Endothelial cell of umbilical vein (primary cell): ENCODE measurements around the gene CCDC34. TPM values are rescaled to one million over a fixed set of nuclear protein-coding genes. Genes with fewer than 3 reads are reported as not detected.

Experiments
- BruUV-seq: library from RNA; stranded (reverse); fragments of 400-500 nt; replicated peaks from 2 replicates; lab custom pipeline; 2021; lab: Mats Ljungman, UMichigan
- CTCF ChIA-PET: fragments of 300-600, 350-600 bp; sonication (Branson Sonifier 250); formaldehyde crosslinking; loops from one replicate; lab custom pipeline; 2021; ENCODE audit warnings: antibody characterized with exemption, inconsistent platforms; lab: Charles Lee
- POLR2A ChIA-PET: fragments of 300-600, 350-600 bp; sonication (Branson Sonifier 250); formaldehyde crosslinking; loops from one replicate; lab custom pipeline; 2021; ENCODE audit warnings: antibody characterized with exemption, inconsistent platforms; lab: Charles Lee
- DNase-seq: peaks from one replicate; pipeline ENCODE4 v3.0.0-alpha.2; 2011; ENCODE audit warnings: low read depth, low spot score
- FAIRE-seq: peaks from 2 replicates; lab custom pipeline; 2011; peaks lifted over from hg19 to GRCh38; lab: Jason Lieb, UNC
- H2AFZ ChIP-seq: 2 replicates; pipeline ENCODE4 v1.6.0; 2012; ENCODE audit warnings: low read depth, low read length, control low read depth, inconsistent platforms
- H3K27ac ChIP-seq: 2 replicates; pipeline ENCODE4 v1.5.1; 2011; ENCODE audit warnings: low read depth, mild to moderate bottlenecking, control low read depth, low read length, moderate library complexity; ENCODE audit not compliant: insufficient read depth
- H3K27me3 ChIP-seq, 2 experiments: 2 replicates each; pipeline versions ENCODE4 v1.6.0 to v1.6.1; 2011; ENCODE audit warnings: low read length in 2 of 2, mixed read lengths in 1 of 2; ENCODE audit not compliant: control insufficient read depth in 2 of 2, insufficient read depth in 2 of 2
- H3K36me3 ChIP-seq, 2 experiments: 2 replicates in 1 of 2; 3 replicates in 1 of 2; pipeline ENCODE4 v1.5.1; 2011; ENCODE audit warnings: low read length in 2 of 2, mild to moderate bottlenecking in 1 of 2, moderate library complexity in 1 of 2; ENCODE audit not compliant: control insufficient read depth in 2 of 2, insufficient read depth in 2 of 2; ENCODE audit errors: extremely low read depth in 1 of 2
- H3K4me1 ChIP-seq: 3 replicates; pipeline ENCODE4 v1.5.1; 2011; ENCODE audit warnings: mild to moderate bottlenecking, low read length; ENCODE audit not compliant: control insufficient read depth, insufficient read depth; ENCODE audit errors: extremely low read depth
- H3K4me2 ChIP-seq: 2 replicates; pipeline ENCODE4 v1.6.1; 2011; ENCODE audit warnings: low read length, control low read depth, mixed read lengths; ENCODE audit not compliant: insufficient read depth
- H3K4me3 ChIP-seq, 3 experiments: fragments of 200-600 bp in 1 of 3; sonication (generic), shearing (Covaris generic) in 1 of 3; replicated peaks in 1 of 3; 2 replicates each; pipeline ENCODE4 v1.5.1; 2011 to 2016; ENCODE audit warnings: control low read depth in 3 of 3, low read length in 3 of 3, mild to moderate bottlenecking in 2 of 3, inconsistent platforms in 1 of 3, low read depth in 1 of 3, moderate library complexity in 1 of 3; ENCODE audit not compliant: insufficient read depth in 1 of 3
- H3K79me2 ChIP-seq: 2 replicates; pipeline ENCODE4 v1.6.0; 2012; ENCODE audit warnings: low read length, inconsistent platforms; ENCODE audit not compliant: control insufficient read depth, insufficient read depth
- H3K9ac ChIP-seq: replicated peaks from 2 replicates; pipeline ENCODE3; 2011; ENCODE audit warnings: low read length, control low read depth; ENCODE audit not compliant: insufficient read depth; ENCODE audit errors: extremely low read depth
- H3K9me1 ChIP-seq: replicated peaks from 3 replicates; pipeline ENCODE4 v1.6.0; 2011; ENCODE audit warnings: mild to moderate bottlenecking, low read length; ENCODE audit not compliant: control insufficient read depth, insufficient read depth; ENCODE audit errors: extremely low read depth
- H3K9me3 ChIP-seq: replicated peaks from 2 replicates; pipeline ENCODE4 v1.5.1; 2012; ENCODE audit warnings: low read length, inconsistent platforms; ENCODE audit not compliant: control insufficient read depth, insufficient read depth
- H4K20me1 ChIP-seq: replicated peaks from 2 replicates; pipeline ENCODE3; 2011; ENCODE audit warnings: mild to moderate bottlenecking, low read length; ENCODE audit not compliant: control insufficient read depth, insufficient read depth; ENCODE audit errors: extremely low read depth
- EZH2 ChIP-seq: IDR thresholded peaks from 2 replicates; pipeline ENCODE4 v1.6.1; 2012; ENCODE audit warnings: borderline replicate concordance, low read depth, mild to moderate bottlenecking, moderate library complexity, low read length, inconsistent platforms; ENCODE audit not compliant: severe bottlenecking
- FOS ChIP-seq: IDR thresholded peaks from 2 replicates; pipeline ENCODE4 v1.6.1; 2011; ENCODE audit warnings: mild to moderate bottlenecking, low read length, moderate library complexity, borderline replicate concordance; ENCODE audit not compliant: insufficient read depth
- GATA2 ChIP-seq: IDR thresholded peaks from 2 replicates; pipeline ENCODE4 v1.7.0; 2011; ENCODE audit warnings: low read depth, mild to moderate bottlenecking, moderate library complexity, mixed read lengths, low read length; ENCODE audit not compliant: insufficient read length, insufficient read depth
- JUN ChIP-seq: IDR thresholded peaks from 2 replicates; pipeline ENCODE4 v1.6.1; 2011; ENCODE audit warnings: borderline replicate concordance, low read depth; ENCODE audit not compliant: insufficient read length, insufficient read depth
- MYC ChIP-seq: IDR thresholded peaks from one replicate; pipeline ENCODE4 v1.6.1; 2011; ENCODE audit warnings: mild to moderate bottlenecking, low read depth, low read length
- POLR2A ChIP-seq: IDR thresholded peaks from 2 replicates; pipeline ENCODE4 v1.6.1; 2012; ENCODE audit warnings: low read depth, mild to moderate bottlenecking, control low read depth, low read length
- POLR2AphosphoS5 ChIP-seq: IDR thresholded peaks from 2 replicates; pipeline ENCODE4 v1.6.1; 2012; ENCODE audit warnings: low read depth, mild to moderate bottlenecking, control low read depth, low read length, moderate library complexity; ENCODE audit not compliant: insufficient read depth
- dilution Hi-C: fragments of 300-500 bp; cut with MboI; formaldehyde crosslinking; loops from one replicate; pipeline ENCODE4 v1.15.0; 2019; ENCODE audit warnings: low sequenced_read_pairs; ENCODE audit not compliant: extremely low pct_ligation_motif_present
- intact Hi-C: fragments of 100-400 bp; cut with micrococcal nuclease; formaldehyde crosslinking; loops from one replicate; pipeline ENCODE4 v1.10.0; 2022
- polyA plus RNA-seq, 4 experiments: library from polyadenylated mRNA; depleted of rRNA in 3 of 4; stranded (reverse) in 3 of 4; unstranded in 1 of 4; fragments of >200 nt; gene quantifications; 2 replicates each; pipeline versions ENCODE4 v1.2.1 to v1.2.3, GENCODE V29; 2011 to 2012; ENCODE audit warnings: missing spikeins in 1 of 4
- total RNA-seq: library from RNA; stranded (reverse); gene quantifications from 2 replicates; pipeline ENCODE4 v1.2.3, GENCODE V29; 2021
- TF ChIP-seq, protein P1 (sequence below), 2 donors: IDR thresholded peaks; 1 replicate in 1 of 2; 2 replicates in 1 of 2; pipeline ENCODE4 v1.5.1; 2011; ENCODE audit warnings: low read length in 2 of 2, mild to moderate bottlenecking in 2 of 2, moderate library complexity in 2 of 2, control low read depth in 1 of 2, inconsistent platforms in 1 of 2, low read depth in 1 of 2; ENCODE audit not compliant: insufficient read depth in 1 of 2; ENCODE audit errors: extremely low read depth in 1 of 2
- TF ChIP-seq, protein P2 (sequence below): IDR thresholded peaks from 2 replicates; pipeline ENCODE4 v1.6.1; 2011; ENCODE audit not compliant: insufficient read depth, insufficient read length

The CCDC34 gene
- total and polyA plus RNA-seq, 2 donors (not counting 3 experiments of a cell fraction or from before 2014, with no cell fraction given): 2.3 to 11.4 TPM

DNA sequence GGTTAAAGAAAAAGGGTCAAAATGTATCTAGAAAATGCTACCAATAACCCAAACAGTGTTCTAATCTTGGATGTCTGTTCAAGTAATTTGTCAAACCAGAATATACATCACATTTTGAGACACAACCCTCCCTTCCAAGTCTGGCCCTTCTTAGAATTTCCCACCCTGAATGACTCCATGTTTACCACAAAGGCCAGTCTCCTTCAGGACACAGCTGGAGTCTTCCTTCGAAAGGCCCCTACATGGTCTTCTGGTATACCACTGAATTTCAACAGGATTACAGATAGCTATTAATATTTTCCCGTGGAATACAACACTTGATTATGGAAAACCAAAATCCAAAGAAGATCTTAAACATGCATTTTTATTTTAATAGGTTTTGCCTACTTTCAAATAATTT is 10.2 kb downstream of the CCDC34 start:
- Histone ChIP-seq H3K4me1 (no peaks in the 10 kb centered on the region), H3K9ac (no peak overlapping the region), H3K36me3 (no peaks in the 10 kb centered on the region), H3K27me3 (no peaks in the 10 kb centered on the region), H3K4me3 (no peak overlapping the region), H4K20me1 (no peaks in the 10 kb centered on the region), H3K79me2 (no peaks in the 10 kb centered on the region), H3K9me1 (no peaks in the 10 kb centered on the region), H3K9me3 (no peaks in the 10 kb centered on the region), H3K27ac (no peak overlapping the region), H2AFZ (no peak overlapping the region), H3K4me2 (no peak overlapping the region)
- TF ChIP-seq POLR2AphosphoS5 (no peak), GATA2 (no peak), POLR2A (no peak), MYC (no peak), FOS (no peak), EZH2 (no peak), JUN (no peak)
- TF ChIP-seq, protein P1, sequence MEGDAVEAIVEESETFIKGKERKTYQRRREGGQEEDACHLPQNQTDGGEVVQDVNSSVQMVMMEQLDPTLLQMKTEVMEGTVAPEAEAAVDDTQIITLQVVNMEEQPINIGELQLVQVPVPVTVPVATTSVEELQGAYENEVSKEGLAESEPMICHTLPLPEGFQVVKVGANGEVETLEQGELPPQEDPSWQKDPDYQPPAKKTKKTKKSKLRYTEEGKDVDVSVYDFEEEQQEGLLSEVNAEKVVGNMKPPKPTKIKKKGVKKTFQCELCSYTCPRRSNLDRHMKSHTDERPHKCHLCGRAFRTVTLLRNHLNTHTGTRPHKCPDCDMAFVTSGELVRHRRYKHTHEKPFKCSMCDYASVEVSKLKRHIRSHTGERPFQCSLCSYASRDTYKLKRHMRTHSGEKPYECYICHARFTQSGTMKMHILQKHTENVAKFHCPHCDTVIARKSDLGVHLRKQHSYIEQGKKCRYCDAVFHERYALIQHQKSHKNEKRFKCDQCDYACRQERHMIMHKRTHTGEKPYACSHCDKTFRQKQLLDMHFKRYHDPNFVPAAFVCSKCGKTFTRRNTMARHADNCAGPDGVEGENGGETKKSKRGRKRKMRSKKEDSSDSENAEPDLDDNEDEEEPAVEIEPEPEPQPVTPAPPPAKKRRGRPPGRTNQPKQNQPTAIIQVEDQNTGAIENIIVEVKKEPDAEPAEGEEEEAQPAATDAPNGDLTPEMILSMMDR (IDR thresholded peaks at IDR 0.05; ENCODE audit: extremely low read depth in 1 of 2, insufficient read depth in 1 of 2, low read depth in 1 of 2, low read length in 2 of 2): no peak
- TF ChIP-seq, protein P2, sequence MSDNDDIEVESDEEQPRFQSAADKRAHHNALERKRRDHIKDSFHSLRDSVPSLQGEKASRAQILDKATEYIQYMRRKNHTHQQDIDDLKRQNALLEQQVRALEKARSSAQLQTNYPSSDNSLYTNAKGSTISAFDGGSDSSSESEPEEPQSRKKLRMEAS: no peak
- FAIRE-seq (no peak), DNase-seq (no peak)
- BruUV-seq: no TSS peak
- ChIA-PET CTCF (no interaction called here), POLR2A (no interaction called here)
- dilution Hi-C loops (no loop called here), intact Hi-C loops (no loop called here)
